SJSA1 (cell line): Measurements from ENCODE around the gene PPP2R2C. TPM values are rescaled to one million over a fixed set of nuclear protein-coding genes. Genes with fewer than 3 reads are reported as not detected.
A peak's percentile ranks its signal among the peaks of the same experiment; 100 is the strongest.

ENCODE experiments used
- DNase-seq, 2 experiments: peaks; one replicate each; pipeline ENCODE4 v3.0.0-alpha.2; 2015 to 2020; ENCODE audit warnings: low spot score in 2 of 2, low read depth in 1 of 2
- H3K27ac ChIP-seq: fragments of 250-450 bp; sonication (Bioruptor Pico); 2 replicates; pipeline ENCODE4 v1.5.1; 2020; ENCODE audit warnings: mild to moderate bottlenecking, moderate library complexity
- H3K27me3 ChIP-seq: fragments of 250-450 bp; sonication (Bioruptor Pico); replicated peaks from 2 replicates; pipeline ENCODE4 v1.5.1; 2020; ENCODE audit warnings: mild to moderate bottlenecking, moderate library complexity
- H3K36me3 ChIP-seq: fragments of 250-450 bp; sonication (Bioruptor Pico); 2 replicates; pipeline ENCODE4 v1.5.1; 2020; ENCODE audit warnings: mild to moderate bottlenecking
- H3K4me1 ChIP-seq: fragments of 250-450 bp; sonication (Bioruptor Pico); replicated peaks from 2 replicates; pipeline ENCODE4 v1.6.1; 2021; ENCODE audit warnings: mild to moderate bottlenecking
- H3K4me3 ChIP-seq: fragments of 250-450 bp; sonication (Bioruptor Pico); 2 replicates; pipeline ENCODE4 v1.5.1; 2020; ENCODE audit warnings: mild to moderate bottlenecking
- H3K9me3 ChIP-seq: fragments of 250-450 bp; sonication (Bioruptor Pico); replicated peaks from 2 replicates; pipeline ENCODE4 v1.5.1; 2020; ENCODE audit warnings: mild to moderate bottlenecking
- total RNA-seq: library from RNA; depleted of rRNA; stranded (reverse); fragments of >200 nt; shearing (Covaris generic); gene quantifications from 2 replicates; pipeline ENCODE4 v1.2.3, GENCODE V29; 2014

The PPP2R2C gene
- total RNA-seq, 1 experiment from 2014 or later = not detected

DNA sequence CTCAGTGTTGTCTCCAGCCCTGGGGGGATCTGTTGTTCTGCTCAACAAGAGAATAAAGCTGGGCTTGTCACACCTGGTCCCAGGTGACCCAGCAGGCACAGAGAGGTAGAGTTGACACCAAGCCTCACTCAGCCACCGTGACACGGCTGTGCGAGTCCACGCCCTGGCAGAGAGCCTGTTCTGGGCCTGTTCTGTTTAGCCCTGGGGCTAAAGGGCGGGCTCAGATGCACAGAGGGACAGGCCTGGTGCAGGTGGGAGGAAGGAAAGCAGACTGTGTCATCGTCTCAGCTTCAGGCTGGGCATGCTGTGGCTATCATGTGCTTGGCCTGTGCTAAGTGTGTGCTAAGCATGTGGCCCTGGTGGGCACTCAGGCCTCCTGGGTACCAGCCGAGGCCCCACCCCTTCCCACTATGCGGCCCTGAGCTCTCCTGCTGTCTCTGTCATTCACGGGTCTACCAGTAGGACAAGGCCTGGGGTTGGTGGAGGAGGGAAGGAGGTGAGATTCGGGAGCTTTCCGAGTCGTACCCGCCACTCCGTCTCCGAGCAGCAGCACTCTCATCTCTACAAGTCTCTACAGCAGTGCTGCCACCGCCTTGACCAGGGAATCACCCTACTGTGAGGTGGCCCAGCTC, 191.9 kb downstream of the PPP2R2C start:
- H3K27ac ChIP-seq = no peak overlapping the region
- no peaks in the 10 kb centered on the region for H3K9me3 ChIP-seq
- no peaks in the 10 kb centered on the region for H3K27me3 ChIP-seq
- DNase-seq = no peak
- no peak overlapping the region for H3K4me3 ChIP-seq
- H3K4me1 ChIP-seq = peaks cover 5% of the 10 kb centered on the region; the same call in 1 of the 2 replicates
- no peaks in the 10 kb centered on the region for H3K36me3 ChIP-seq

DNA sequence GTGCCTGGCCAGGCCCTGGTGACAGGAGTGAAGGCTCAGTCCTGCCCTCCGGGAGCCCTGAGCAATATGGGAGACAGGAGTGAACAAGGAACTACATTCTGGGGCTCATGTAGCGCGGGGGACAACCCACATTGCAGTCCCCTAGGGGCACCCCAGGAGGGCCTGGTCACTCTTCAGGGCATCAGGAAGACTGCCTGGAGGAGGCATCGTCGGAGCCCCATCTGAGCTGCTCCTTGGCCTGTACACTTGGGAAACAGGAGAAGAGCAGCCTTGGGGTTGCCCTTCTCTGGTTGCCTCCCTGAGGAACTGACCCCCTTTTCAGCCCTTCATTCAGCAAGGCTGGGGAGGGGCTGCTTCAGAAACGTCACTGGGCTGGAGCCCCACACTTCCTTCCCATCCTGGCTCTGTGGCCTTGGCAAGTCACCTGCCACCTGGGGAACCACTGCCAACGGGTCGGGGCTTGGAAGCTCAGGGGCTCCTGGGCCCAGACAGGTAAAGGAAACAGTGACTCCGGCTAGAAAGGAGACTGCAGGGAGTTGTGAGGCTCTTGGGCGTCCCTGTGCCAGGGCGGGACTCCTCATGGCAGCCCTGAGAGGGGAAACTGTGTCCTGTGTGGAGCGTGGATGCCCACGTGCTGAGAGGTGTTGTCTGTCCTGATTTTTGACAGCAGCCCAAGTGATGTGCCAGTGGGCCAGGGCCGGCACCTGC, 192.7 kb downstream of the PPP2R2C start:
- no peaks in the 10 kb centered on the region for H3K27me3 ChIP-seq
- H3K36me3 ChIP-seq = no peaks in the 10 kb centered on the region
- DNase-seq = no peak
- H3K27ac ChIP-seq = no peak overlapping the region
- H3K4me1 ChIP-seq = peaks cover 5% of the 10 kb centered on the region; the same call in 1 of the 2 replicates
- H3K4me3 ChIP-seq = no peak overlapping the region
- H3K9me3 ChIP-seq = no peaks in the 10 kb centered on the region

DNA sequence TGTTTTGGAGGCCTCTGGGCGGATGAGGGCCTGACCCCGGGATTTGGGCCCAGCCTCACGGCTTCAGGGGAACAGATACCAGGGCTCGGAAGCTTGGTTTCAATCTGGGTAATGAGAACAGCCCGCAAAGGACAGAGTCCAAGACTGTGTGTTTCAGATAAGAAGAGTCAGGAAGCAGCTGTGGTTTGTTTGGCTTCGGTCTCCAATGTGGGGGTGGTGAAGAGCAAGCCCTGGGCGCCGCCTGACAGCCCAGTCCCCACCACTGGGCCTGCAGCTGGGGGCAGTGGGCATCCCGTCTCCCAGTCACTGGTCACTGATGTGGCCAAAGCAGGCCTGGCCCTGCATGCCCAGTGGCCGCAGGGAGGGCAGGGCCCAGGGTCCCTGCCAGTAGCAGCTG, 193.6 kb downstream of the PPP2R2C start:
- H3K27ac ChIP-seq = no peak overlapping the region
- no peaks in the 10 kb centered on the region for H3K36me3 ChIP-seq
- DNase-seq = no peak
- peaks cover 13% of the 10 kb centered on the region for H3K4me1 ChIP-seq
- no peaks in the 10 kb centered on the region for H3K27me3 ChIP-seq
- no peaks in the 10 kb centered on the region for H3K9me3 ChIP-seq
- no peak overlapping the region for H3K4me3 ChIP-seq

DNA sequence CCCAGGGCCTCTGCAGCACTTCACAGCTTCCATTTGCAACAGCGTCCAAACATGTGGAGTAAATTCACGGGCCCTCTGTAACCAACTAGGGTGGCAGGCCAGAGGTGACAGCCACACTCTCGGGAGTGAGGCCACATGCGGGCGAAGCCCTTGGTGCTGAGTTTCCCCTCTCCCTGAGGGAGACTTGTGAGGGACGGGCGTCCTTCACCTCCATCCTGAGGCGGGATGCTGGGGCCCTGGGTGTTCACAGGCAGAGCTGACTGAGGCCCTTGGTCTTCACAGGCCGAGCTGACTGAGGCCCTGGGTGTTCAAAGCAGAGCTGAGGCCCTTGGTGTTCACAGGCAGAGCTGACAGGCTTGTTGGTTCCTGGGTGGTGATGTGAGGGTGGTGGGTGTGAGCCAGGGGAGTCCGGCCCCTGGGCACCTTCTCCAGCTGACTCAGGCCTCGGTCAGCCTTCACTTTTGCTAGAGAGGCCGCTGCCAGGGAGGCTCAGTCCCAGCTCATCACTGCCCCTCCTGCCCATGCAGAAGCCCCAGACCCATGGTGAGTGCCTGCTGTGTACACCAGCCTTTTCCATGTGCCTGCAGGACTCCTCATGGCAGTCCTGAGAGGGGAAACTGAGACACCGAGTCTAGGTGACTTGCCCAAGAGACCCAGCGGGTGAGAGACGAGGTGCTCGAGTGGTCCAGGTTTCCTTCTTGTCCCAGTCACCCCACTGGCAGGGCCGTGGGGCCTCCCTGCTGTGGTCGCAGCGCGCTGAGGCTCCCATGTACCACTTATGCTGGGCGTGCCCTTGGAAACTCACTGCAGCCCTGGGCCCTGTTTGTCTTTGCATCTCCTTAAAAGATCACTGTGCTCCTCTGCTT, 194.2 kb downstream of the PPP2R2C start:
- H3K27ac ChIP-seq = no peak overlapping the region
- peaks cover 19% of the 10 kb centered on the region for H3K4me1 ChIP-seq
- no peak overlapping the region for H3K4me3 ChIP-seq
- no peaks in the 10 kb centered on the region for H3K27me3 ChIP-seq
- H3K9me3 ChIP-seq = no peaks in the 10 kb centered on the region
- DNase-seq = no peak
- H3K36me3 ChIP-seq = no peaks in the 10 kb centered on the region

DNA sequence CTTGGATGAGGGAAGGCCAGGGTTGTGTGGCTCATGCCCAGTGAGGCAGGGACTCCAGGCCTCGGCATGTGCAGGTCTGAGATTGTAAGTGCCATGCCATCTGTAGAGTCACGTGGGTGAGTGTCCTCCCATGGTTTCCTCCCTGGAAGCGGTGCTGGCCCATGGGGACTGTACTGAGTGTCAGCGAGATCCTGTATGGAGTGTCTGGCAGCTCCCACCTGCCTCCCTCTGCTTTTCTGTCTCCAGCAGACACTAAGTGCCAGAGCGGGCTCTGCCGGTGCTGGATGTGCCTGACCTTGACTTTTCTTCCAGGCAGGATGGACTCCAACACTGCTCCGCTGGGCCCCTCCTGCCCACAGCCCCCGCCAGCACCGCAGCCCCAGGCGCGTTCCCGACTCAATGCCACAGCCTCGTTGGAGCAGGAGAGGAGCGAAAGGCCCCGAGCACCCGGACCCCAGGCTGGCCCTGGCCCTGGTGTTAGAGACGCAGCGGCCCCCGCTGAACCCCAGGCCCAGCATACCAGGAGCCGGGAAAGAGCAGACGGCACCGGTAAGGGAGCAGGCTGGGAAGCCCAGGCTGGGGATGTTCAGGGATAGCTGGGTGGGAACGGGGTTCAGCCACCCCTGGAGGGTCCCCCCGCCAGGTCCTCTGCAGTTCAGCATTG, 195.1 kb downstream of the PPP2R2C start:
- Histone ChIP-seq H3K9me3 (no peaks in the 10 kb centered on the region), H3K4me3 (no peak overlapping the region), H3K4me1 (peaks cover 28% of the 10 kb centered on the region), H3K27ac (no peak overlapping the region), H3K27me3 (no peaks in the 10 kb centered on the region), H3K36me3 (no peaks in the 10 kb centered on the region)
- no peak for DNase-seq

DNA sequence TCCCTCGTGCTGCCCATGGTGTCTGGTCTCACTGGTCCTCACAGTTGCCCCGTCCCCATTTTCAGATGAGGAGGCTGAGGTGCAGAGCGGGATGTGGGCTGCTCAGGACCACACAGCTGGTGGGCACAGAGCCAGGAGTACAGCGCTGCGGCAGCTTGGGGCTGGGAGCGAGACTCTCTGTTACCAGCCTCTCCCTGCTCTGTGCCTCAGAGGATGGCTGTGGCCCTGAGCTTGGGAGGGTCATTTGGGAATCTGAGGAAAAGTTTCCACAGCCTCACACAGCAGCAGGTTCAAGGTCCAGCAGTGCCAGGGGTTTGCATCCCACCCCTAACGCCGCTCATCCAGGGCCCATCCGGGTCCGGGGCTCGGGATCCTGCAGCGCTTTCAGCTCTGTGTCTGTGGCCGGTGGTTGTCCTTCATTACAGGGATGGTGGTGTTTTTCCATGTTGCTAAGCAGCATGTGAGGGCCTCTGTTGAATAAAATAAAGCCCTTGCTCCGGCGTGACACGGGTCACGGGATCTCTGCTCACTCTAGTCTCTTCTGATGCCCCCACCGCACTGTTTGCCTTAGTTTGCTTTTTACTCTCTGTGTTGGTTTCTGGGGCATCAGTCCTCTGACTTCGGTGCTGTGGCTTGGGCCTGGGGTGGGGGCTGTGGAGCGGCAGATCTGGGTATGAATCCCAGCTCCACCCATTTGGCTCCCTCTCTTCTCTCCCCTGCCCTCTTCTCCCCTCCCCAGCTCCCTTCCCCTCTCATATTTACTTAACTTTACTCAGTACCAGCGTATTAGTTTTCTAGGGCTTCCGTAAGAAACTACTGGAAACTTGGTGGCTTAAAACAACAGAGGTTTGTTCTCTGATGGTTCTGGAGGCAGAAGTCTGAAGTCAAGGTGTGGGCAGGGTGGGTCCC, 196.3 kb downstream of the PPP2R2C start:
- Histone ChIP-seq H3K4me3 (no peak overlapping the region), H3K4me1 (peaks cover 40% of the 10 kb centered on the region), H3K36me3 (no peaks in the 10 kb centered on the region), H3K27ac (no peak overlapping the region), H3K9me3 (no peaks in the 10 kb centered on the region), H3K27me3 (no peaks in the 10 kb centered on the region)
- DNase-seq = no peak

DNA sequence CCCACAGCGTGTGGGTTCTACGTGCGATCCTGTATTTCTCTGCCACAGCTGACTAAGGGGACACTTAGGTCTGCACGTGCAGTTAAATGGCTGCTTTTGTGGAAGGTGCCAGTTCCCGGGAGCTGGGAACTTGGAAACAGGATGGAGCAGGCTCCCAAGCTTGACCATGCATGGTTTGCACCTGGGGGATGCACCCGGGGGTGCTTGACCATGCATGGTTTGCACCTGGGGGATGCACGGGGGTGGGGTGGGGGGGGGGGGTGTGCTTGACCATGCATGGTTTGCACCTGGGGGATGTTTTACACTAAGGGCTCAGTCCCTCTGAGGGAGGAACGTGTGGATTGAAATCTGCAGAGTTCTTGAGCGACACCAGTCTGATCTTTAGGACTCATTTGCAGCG, 197.1 kb downstream of the PPP2R2C start:
- Histone ChIP-seq H3K27me3 (no peaks in the 10 kb centered on the region), H3K4me3 (no peak overlapping the region), H3K4me1 (peaks cover 48% of the 10 kb centered on the region), H3K9me3 (no peaks in the 10 kb centered on the region), H3K36me3 (no peaks in the 10 kb centered on the region), H3K27ac (no peak overlapping the region)
- DNase-seq = no peak

DNA sequence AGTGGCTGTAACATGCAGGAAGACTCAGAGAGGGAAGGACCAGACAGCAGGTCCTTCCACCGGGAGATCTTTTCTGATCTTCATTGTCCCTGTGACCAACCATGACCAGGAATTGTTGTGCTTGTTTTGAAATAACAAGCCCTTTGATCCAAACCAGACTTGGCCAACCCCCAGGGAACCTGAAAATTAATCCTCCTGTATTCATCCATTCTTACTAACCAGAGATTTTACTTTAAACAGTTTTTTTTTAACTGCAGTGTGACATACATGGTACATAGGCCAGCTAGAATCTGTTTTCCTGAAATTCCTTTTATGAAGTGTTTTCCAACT, 198.8 kb downstream of the PPP2R2C start:
- Histone ChIP-seq H3K4me3 (no peak overlapping the region), H3K9me3 (no peaks in the 10 kb centered on the region), H3K27me3 (no peaks in the 10 kb centered on the region), H3K36me3 (no peaks in the 10 kb centered on the region; the same call in 1 of the 2 replicates), H3K4me1 (peaks cover 50% of the 10 kb centered on the region), H3K27ac (peak overlapping the region; percentile 43)
- DNase-seq = no peak

DNA sequence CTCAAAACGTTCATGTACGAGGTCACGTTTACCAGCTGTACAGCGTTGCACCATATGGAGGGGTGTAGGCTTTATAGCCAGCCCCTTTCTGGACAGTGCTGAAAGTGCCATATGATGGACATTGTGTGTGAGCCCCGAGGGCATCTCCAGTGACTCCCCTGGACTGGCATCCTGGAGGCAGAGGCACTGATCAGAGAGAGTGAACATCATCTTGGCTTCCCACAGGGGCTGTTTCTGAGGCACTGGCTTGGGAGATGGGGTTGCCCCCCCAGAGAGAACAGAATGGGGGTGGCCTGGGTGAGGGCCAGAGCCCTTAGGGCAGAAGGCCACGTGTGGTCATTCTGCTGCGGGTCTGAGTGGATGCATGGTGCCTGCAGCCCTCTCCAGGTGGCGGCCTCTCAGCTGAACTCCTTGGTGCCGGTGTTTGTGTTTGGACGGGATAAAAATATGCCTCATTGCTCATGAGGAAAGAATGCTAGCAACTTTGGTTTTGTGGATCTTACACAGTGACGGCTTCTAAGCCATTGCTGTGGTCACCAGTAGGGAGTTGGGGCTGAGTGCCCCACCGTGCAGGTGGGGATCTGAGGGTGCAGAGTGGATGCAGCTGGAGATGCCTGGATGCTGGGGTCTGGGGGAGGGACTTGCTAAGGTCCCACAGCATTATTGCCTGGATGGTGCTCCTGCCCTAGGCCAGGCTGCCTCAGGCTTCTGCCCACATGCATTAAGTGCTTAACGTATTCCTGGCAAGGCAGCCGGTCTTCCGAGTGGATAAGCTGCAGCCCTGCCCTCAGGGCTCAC, 199.4 kb downstream of the PPP2R2C start:
- H3K4me1 ChIP-seq = peaks cover 50% of the 10 kb centered on the region
- no peaks in the 10 kb centered on the region; the same call in 1 of the 2 replicates for H3K36me3 ChIP-seq
- H3K27me3 ChIP-seq = no peaks in the 10 kb centered on the region; the same call in 1 of the 2 replicates
- H3K4me3 ChIP-seq = no peak overlapping the region
- DNase-seq = peak; percentile 54 to 72
- H3K9me3 ChIP-seq = no peaks in the 10 kb centered on the region
- H3K27ac ChIP-seq = peak overlapping the region; percentile 43

DNA sequence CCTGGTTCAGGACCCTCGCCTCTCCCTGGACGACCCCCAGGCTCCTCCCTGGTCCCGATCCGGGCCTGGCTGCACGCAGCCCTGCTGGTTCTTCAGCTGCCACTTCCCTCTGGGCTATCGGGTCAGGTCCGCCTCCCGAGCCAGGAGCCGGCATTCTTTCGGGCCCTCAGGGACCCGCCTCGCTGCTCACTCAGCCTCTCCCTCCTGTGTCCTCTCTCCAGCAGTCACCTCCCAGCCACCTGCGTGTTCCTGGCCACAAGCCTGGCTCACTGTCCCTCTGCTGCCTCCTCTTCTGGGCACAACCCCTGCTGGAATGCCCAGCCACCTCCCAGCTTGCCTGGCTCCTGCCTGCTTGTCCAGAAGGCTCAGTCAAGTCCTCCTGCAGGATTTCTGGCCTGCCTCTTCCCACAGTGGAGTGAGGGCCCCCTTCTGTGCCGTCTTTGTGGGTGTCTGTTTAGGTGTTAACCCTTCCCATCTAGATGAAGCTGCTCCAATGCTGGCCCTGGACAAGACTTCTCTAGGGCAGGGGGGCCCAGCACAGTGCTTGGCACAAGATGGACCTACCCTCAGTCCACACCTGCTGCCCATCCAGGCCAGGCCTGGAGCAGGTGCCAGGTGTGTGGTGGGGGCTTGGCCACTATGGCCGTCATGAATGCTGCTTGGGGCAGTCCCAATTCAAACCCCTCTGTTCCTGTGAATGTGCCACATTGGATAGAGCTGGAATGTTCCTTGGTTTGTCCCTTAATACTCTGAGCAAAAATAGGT, 200.5 kb downstream of the PPP2R2C start:
- Histone ChIP-seq H3K36me3 (no peaks in the 10 kb centered on the region; the same call in 1 of the 2 replicates), H3K4me3 (no peak overlapping the region), H3K27ac (no peak overlapping the region), H3K9me3 (no peaks in the 10 kb centered on the region), H3K4me1 (peaks cover 50% of the 10 kb centered on the region), H3K27me3 (no peaks in the 10 kb centered on the region; the same call in 1 of the 2 replicates)
- no peak for DNase-seq

DNA sequence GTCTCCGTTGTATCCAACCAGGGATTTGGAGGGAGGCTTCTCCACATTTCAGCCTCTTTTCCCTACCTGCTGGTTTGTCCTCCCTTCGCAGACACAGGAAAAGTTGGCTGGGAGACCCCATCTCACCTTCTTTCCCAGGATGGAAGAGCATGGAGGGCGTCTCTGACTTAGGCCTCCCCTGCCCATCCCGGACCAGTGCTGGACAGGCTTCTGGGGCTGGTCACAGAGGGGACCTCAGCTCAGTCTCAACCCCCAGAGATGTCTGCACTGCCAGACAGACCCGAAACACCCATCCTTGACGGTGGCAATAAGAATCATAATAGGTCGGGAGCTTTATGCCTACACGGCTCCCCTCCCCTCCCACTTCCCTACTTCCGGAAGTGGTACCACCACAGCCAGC, 201.2 kb downstream of the PPP2R2C start:
- peak in 1 of 2 experiments; percentile 19 for DNase-seq
- no peak overlapping the region for H3K4me3 ChIP-seq

More for the DNA sequence above, 201.2 kb downstream of the PPP2R2C start:
- H3K27me3 ChIP-seq = no peaks in the 10 kb centered on the region; the same call in 1 of the 2 replicates
- no peaks in the 10 kb centered on the region; the same call in 1 of the 2 replicates for H3K36me3 ChIP-seq
- H3K9me3 ChIP-seq = no peaks in the 10 kb centered on the region
- no peak overlapping the region for H3K27ac ChIP-seq
- peaks cover 50% of the 10 kb centered on the region for H3K4me1 ChIP-seq
